K562 (cell line): ENCODE measurements around the gene SLC22A4. TPM values are rescaled to one million over a fixed set of nuclear protein-coding genes. Genes with fewer than 3 reads are reported as not detected.

Experiments
- CBX5 ChIP-seq: IDR thresholded peaks from 2 replicates; pipeline ENCODE4 v1.6.1; 2014; ENCODE audit warnings: low read depth, borderline replicate concordance
- DMBX1 ChIP-seq: fragments of 250-450 bp; sonication (Bioruptor Pico); IDR thresholded peaks from 2 replicates; pipeline ENCODE4 v1.8.0; 2022; ENCODE audit warnings: inconsistent platforms, mild to moderate bottlenecking, moderate library complexity, borderline replicate concordance
- ESRRA ChIP-seq: fragments of 450-650 bp; IDR thresholded peaks from 2 replicates; pipeline ENCODE4 v1.6.1; 2014; ENCODE audit warnings: low read depth, mild to moderate bottlenecking, moderate library complexity, borderline replicate concordance
- FOXA1 ChIP-seq: fragments of 450-650 bp; IDR thresholded peaks from 2 replicates; pipeline ENCODE4 v1.6.1; 2016; ENCODE audit warnings: mild to moderate bottlenecking, borderline replicate concordance
- FUS ChIP-seq: fragments of 200-400 bp; formaldehyde crosslinking; optimal IDR thresholded peaks from 2 replicates; pipeline ENCODE3; 2017; ENCODE audit warnings: low read depth, low read length
- GABPB1 ChIP-seq: sonication (generic); formaldehyde crosslinking; IDR thresholded peaks from 2 replicates; pipeline ENCODE4 v1.8.0; 2022; ENCODE audit warnings: mild to moderate bottlenecking, missing genetic modification reagents
- GTF2E2 ChIP-seq: fragments of 200-800 bp; sonication (Bioruptor generic); IDR thresholded peaks from 2 replicates; pipeline ENCODE4 v1.6.1; 2016; ENCODE audit warnings: missing genetic modification characterization, missing compliant biosample characterization
- KDM1A ChIP-seq, 2 experiments: fragments of 450-650 bp; IDR thresholded peaks; 2 replicates each; pipeline ENCODE4 v1.6.1; 2016; ENCODE audit warnings: mild to moderate bottlenecking in 2 of 2
- PBX2 ChIP-seq, 2 experiments: IDR thresholded peaks in 1 of 2; conservative IDR thresholded peaks in 1 of 2; 2 replicates each; pipeline ENCODE4 v1.6.1; 2016; ENCODE audit warnings: low read depth in 2 of 2, mild to moderate bottlenecking in 1 of 2, missing compliant biosample characterization in 1 of 2, missing genetic modification characterization in 1 of 2, moderate library complexity in 1 of 2
- POLR2AphosphoS5 ChIP-seq: IDR thresholded peaks from 2 replicates; pipeline ENCODE4 v1.6.1; 2011; ENCODE audit warnings: mild to moderate bottlenecking, low read depth, low read length, moderate library complexity; ENCODE audit not compliant: control insufficient read depth, insufficient read depth
- POLR2H ChIP-seq: IDR thresholded peaks from 2 replicates; pipeline ENCODE4 v1.6.1; 2016; ENCODE audit warnings: missing genetic modification characterization, low read depth, mild to moderate bottlenecking, control low read depth, missing compliant biosample characterization, moderate library complexity
- RBM15 ChIP-seq: fragments of 200-400 bp; formaldehyde crosslinking; IDR thresholded peaks from 2 replicates; pipeline ENCODE4 v1.6.1; 2018; ENCODE audit warnings: mild to moderate bottlenecking, low read length, moderate library complexity; ENCODE audit not compliant: insufficient read depth
- SMARCB1 ChIP-seq: IDR thresholded peaks from 2 replicates; pipeline ENCODE4 v1.6.1; 2011; ENCODE audit warnings: improper control_type of control experiment, low read depth; ENCODE audit not compliant: insufficient read length
- THRB ChIP-seq: fragments of 450-650 bp; formaldehyde crosslinking; conservative IDR thresholded peaks from 2 replicates; pipeline ENCODE4 v1.4.0; 2022; ENCODE audit warnings: mild to moderate bottlenecking, missing genetic modification characterization
- YY1 ChIP-seq, 3 experiments: IDR thresholded peaks; 2 replicates each; pipeline ENCODE4 v1.6.1; 2011; ENCODE audit warnings: low read length in 2 of 3, mild to moderate bottlenecking in 2 of 3, moderate library complexity in 2 of 3, borderline replicate concordance in 1 of 3, control low read depth in 1 of 3, low read depth in 1 of 3; ENCODE audit not compliant: insufficient read depth in 3 of 3, insufficient replicate concordance in 2 of 3, control insufficient read depth in 1 of 3, insufficient read length in 1 of 3; ENCODE audit errors: extremely low read depth in 1 of 3
- ZBTB9 ChIP-seq: fragments of 450-650 bp; formaldehyde crosslinking; IDR thresholded peaks from 2 replicates; pipeline ENCODE4 v1.4.0; 2020; ENCODE audit warnings: mild to moderate bottlenecking, moderate library complexity
- ZC3H11A ChIP-seq: IDR thresholded peaks from 2 replicates; pipeline ENCODE4 v1.6.1; 2012; ENCODE audit warnings: low read depth, low read length, improper control_type of control experiment
- ZFX ChIP-seq: sonication (generic); formaldehyde crosslinking; IDR thresholded peaks from 2 replicates; pipeline ENCODE4 v1.8.0; 2022; ENCODE audit warnings: mild to moderate bottlenecking, missing genetic modification reagents, moderate library complexity
- ZNF3 ChIP-seq: fragments of 250-450 bp; sonication (Bioruptor Pico); IDR thresholded peaks from 2 replicates; pipeline ENCODE4 v1.5.0; 2021; ENCODE audit warnings: mild to moderate bottlenecking, moderate library complexity
- ZNF445 ChIP-seq: fragments of 250-450 bp; sonication (Bioruptor Pico); IDR thresholded peaks from 2 replicates; pipeline ENCODE4 v1.4.0; 2020; ENCODE audit warnings: low read depth, mild to moderate bottlenecking, moderate library complexity
- ZNF512 ChIP-seq: IDR thresholded peaks from 2 replicates; pipeline ENCODE4 v1.6.1; 2016; ENCODE audit warnings: missing genetic modification characterization, missing compliant biosample characterization
- polyA plus RNA-seq, 8 experiments: library from polyadenylated mRNA; depleted of rRNA in 4 of 8; stranded (reverse) in 5 of 8; unstranded in 3 of 8; fragments of >200 nt; fragmentation: Nextera tagmentation in 2 of 8; fragmentation: Illumina TruSeq in 1 of 8; extraction: Ambion mirVana in 2 of 8; extraction: Trizol in 1 of 8; gene quantifications; 2 replicates each; pipeline versions ENCODE4 v1.2.1 to v1.2.3, GENCODE V29; 2011 to 2014; ENCODE audit warnings: inconsistent platforms in 1 of 8, missing spikeins in 1 of 8
- total RNA-seq, 7 experiments: library from RNA; depleted of rRNA in 6 of 7; stranded (reverse); fragments of >200 nt in 6 of 7; fragmentation: Illumina TruSeq in 2 of 7; extraction: Trizol in 2 of 7; gene quantifications; 2 replicates each; pipeline versions ENCODE4 v1.2.1 to v1.2.3, GENCODE V29; 2011 to 2021; ENCODE audit warnings: low replicate concordance in 1 of 7

The SLC22A4 gene
- total and polyA plus RNA-seq, 9 of the 15 experiments (the other 6 are each of a cell fraction or from before 2014, with no cell fraction given) = 2.7 to 9.5 (median 6.2) TPM

- TF ChIP-seq ZBTB9 (CRISPR knock-in tag) (no peak), POLR2H (tag) (no peak), ZNF3 (no peak), GTF2E2 (tag) (no peak), YY1 (IDR thresholded peaks at IDR 0.05; ENCODE audit: borderline replicate concordance in 1 of 3, control insufficient read depth in 1 of 3, extremely low read depth in 1 of 3, insufficient read depth in 3 of 3, insufficient read length in 1 of 3, insufficient replicate concordance in 2 of 3, low read depth in 1 of 3, low read length in 2 of 3) (no peak), KDM1A (IDR thresholded peaks at IDR 0.05) (peak; percentile 59; a peak in 2 of 4 replicates), SMARCB1 (no peak), ZC3H11A (no peak), POLR2AphosphoS5 (peak; percentile 97), ZFX (CRISPR knock-in tag) (peak; percentile 38), RBM15 (no peak), ESRRA (no peak), CBX5 (0 out of 2 replicates have a peak, but pooled peaks have one; percentile 52), FUS (no peak), ZNF445 (CRISPR knock-in tag) (no peak), FOXA1 (no peak), THRB (CRISPR knock-in tag) (no peak), ZNF512 (no peak), PBX2 (CRISPR knock-in tag; IDR thresholded peaks at IDR 0.05; ENCODE audit: low read depth) (no peak), PBX2 (tag; conservative IDR thresholded peaks at IDR 0.05; ENCODE audit: low read depth) (no peak), GABPB1 (CRISPR knock-in tag) (no peak), DMBX1 (CRISPR knock-in tag) (peak; percentile 91)
Measured at GRCh38 chr5:132315529-132316067, 21.4 kb downstream of the SLC22A4 start (continued).
